Measurements from ENCODE around the gene ZNF821. TPM values are rescaled to one million over a fixed set of nuclear protein-coding genes. Genes with fewer than 3 reads are reported as not detected.

The ZNF821 gene
- total RNA-seq, 1 donor from 2014 or later: 10.4 TPM

DNA sequence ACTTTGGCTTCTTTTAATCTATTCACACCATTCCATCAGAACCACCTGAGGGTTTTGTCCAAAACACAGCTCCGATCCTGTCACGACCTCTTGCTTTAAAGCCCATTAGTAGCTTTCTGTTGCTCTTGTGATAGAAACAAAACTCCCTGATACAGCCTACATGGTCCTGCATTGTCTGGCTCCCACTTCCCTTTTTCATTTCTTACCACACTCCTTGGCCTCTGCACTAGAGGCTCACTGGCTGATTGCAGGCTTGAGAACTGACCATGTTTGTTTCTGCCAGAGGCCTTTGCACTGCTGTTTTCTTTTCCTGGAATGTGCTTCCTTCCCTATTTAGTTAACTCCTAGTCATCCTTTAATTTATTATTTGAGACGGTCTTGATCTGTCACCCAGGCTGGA is 35.1 kb upstream of the ZNF821 start:
- H3K4me2 ChIP-seq (ENCODE audit: low read length): no peak overlapping the region
- TF ChIP-seq, protein P1, sequence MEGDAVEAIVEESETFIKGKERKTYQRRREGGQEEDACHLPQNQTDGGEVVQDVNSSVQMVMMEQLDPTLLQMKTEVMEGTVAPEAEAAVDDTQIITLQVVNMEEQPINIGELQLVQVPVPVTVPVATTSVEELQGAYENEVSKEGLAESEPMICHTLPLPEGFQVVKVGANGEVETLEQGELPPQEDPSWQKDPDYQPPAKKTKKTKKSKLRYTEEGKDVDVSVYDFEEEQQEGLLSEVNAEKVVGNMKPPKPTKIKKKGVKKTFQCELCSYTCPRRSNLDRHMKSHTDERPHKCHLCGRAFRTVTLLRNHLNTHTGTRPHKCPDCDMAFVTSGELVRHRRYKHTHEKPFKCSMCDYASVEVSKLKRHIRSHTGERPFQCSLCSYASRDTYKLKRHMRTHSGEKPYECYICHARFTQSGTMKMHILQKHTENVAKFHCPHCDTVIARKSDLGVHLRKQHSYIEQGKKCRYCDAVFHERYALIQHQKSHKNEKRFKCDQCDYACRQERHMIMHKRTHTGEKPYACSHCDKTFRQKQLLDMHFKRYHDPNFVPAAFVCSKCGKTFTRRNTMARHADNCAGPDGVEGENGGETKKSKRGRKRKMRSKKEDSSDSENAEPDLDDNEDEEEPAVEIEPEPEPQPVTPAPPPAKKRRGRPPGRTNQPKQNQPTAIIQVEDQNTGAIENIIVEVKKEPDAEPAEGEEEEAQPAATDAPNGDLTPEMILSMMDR (IDR thresholded peaks at IDR 0.05; ENCODE audit: insufficient read depth, low read depth, low read length): no peak
- no peak for TF ChIP-seq EZH2 (IDR thresholded peaks at IDR 0.05; ENCODE audit: insufficient read depth, low read length)
- Mint-ChIP-seq H3K4me3 (ENCODE audit: unreplicated experiment) (peak overlapping the region; percentile 28), H3K27me3 (ENCODE audit: low read depth, unreplicated experiment) (no peaks in the 10 kb centered on the region), H3K4me1 (ENCODE audit: low read depth, unreplicated experiment) (peaks cover 19% of the 10 kb centered on the region), H3K36me3 (ENCODE audit: low read depth, unreplicated experiment) (peaks cover 57% of the 10 kb centered on the region), H3K9me3 (ENCODE audit: unreplicated experiment) (peaks cover 8% of the 10 kb centered on the region), H3K27ac (ENCODE audit: unreplicated experiment) (peak overlapping the region; percentile 20)
- peaks cover 93% of the 10 kb centered on the region for H3K79me2 ChIP-seq (ENCODE audit: insufficient read depth, low read length)
- peaks cover 2% of the 10 kb centered on the region for H3K9me3 ChIP-seq (ENCODE audit: insufficient read depth, low read depth, low read length)
- H3K27me3 ChIP-seq (ENCODE audit: insufficient read depth, low read length): no peaks in the 10 kb centered on the region
- H3K36me3 ChIP-seq (ENCODE audit: insufficient read depth, low read length): peaks cover 59% of the 10 kb centered on the region
- no peak overlapping the region for H3K27ac ChIP-seq (ENCODE audit: low read depth, low read length)
- no peak overlapping the region for H2AFZ ChIP-seq (ENCODE audit: low read depth, low read length)
- H3K4me3 ChIP-seq (ENCODE audit: insufficient read depth, low read depth, low read length): no peak overlapping the region
- no peak overlapping the region for H3K9ac ChIP-seq (ENCODE audit: low read length)
- no peak for FAIRE-seq
- no peak for DNase-seq (ENCODE audit: low read depth)
- H4K20me1 ChIP-seq (ENCODE audit: insufficient read depth, low read length): peaks cover 93% of the 10 kb centered on the region
- peaks cover 20% of the 10 kb centered on the region for H3K4me1 ChIP-seq (ENCODE audit: insufficient read depth, low read length)

GRCh38 chr16:71917900-71918299 is 33.9 kb upstream of the ZNF821 start:
- H3K4me3 Mint-ChIP-seq (ENCODE audit: unreplicated experiment): no peak overlapping the region
- peaks cover 61% of the 10 kb centered on the region for H3K36me3 Mint-ChIP-seq (ENCODE audit: low read depth, unreplicated experiment)
- H3K9ac ChIP-seq (ENCODE audit: low read length): no peak overlapping the region

DNA sequence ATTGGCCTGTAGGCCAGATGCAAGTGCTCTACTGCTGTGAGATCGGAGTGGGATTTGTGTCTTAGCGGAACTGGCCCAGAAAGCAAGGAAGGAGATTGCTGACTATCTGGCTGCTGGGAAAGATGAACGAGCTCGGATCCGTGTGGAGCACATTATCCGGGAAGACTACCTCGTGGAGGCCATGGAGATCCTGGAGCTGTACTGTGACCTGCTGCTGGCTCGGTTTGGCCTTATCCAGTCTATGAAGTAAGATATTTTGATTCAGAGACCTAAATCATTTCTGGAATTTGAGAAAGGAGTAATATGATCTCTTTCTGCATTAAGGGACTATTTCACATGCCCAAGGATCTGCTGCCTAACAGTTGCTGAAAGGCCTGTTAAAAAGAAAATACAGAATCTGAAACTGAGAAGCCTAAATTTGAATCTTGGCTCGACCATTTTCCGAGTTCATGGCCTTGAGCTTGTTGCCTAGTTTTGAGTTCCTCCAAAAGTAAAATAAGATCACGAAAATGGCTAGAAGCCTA is 32.5 kb upstream of the ZNF821 start:
- Mint-ChIP-seq H3K27ac (ENCODE audit: unreplicated experiment) (no peak overlapping the region), H3K4me3 (ENCODE audit: unreplicated experiment) (no peak overlapping the region), H3K4me1 (ENCODE audit: low read depth, unreplicated experiment) (peaks cover 16% of the 10 kb centered on the region), H3K27me3 (ENCODE audit: low read depth, unreplicated experiment) (no peaks in the 10 kb centered on the region), H3K9me3 (ENCODE audit: unreplicated experiment) (peaks cover 8% of the 10 kb centered on the region), H3K36me3 (ENCODE audit: low read depth, unreplicated experiment) (peaks cover 53% of the 10 kb centered on the region)
- peaks cover 2% of the 10 kb centered on the region for H3K9me3 ChIP-seq (ENCODE audit: insufficient read depth, low read depth, low read length)
- no peaks in the 10 kb centered on the region for H3K27me3 ChIP-seq (ENCODE audit: insufficient read depth, low read length)
- peaks cover 95% of the 10 kb centered on the region for H4K20me1 ChIP-seq (ENCODE audit: insufficient read depth, low read length)
- H3K4me2 ChIP-seq (ENCODE audit: low read length): no peak overlapping the region
- H2AFZ ChIP-seq (ENCODE audit: low read depth, low read length): no peak overlapping the region
- H3K27ac ChIP-seq (ENCODE audit: low read depth, low read length): no peak overlapping the region
- TF ChIP-seq, protein P1 (IDR thresholded peaks at IDR 0.05; ENCODE audit: insufficient read depth, low read depth, low read length): no peak
- TF ChIP-seq EZH2 (IDR thresholded peaks at IDR 0.05; ENCODE audit: insufficient read depth, low read length): no peak
- FAIRE-seq (no peak), DNase-seq (ENCODE audit: low read depth) (peak; percentile 64)
- H3K4me1 ChIP-seq (ENCODE audit: insufficient read depth, low read length): peaks cover 11% of the 10 kb centered on the region
- H3K36me3 ChIP-seq (ENCODE audit: insufficient read depth, low read length): peaks cover 37% of the 10 kb centered on the region
- H3K9ac ChIP-seq (ENCODE audit: low read length): no peak overlapping the region
- H3K79me2 ChIP-seq (ENCODE audit: insufficient read depth, low read length): peaks cover 98% of the 10 kb centered on the region
- H3K4me3 ChIP-seq (ENCODE audit: insufficient read depth, low read depth, low read length): no peak overlapping the region

More at GRCh38 chr16:71917900-71918299, 33.9 kb upstream of the ZNF821 start:
- no peak for FAIRE-seq
- Histone ChIP-seq H3K9me3 (ENCODE audit: insufficient read depth, low read depth, low read length) (peaks cover 2% of the 10 kb centered on the region), H3K27ac (ENCODE audit: low read depth, low read length) (no peak overlapping the region), H4K20me1 (ENCODE audit: insufficient read depth, low read length) (peaks cover 94% of the 10 kb centered on the region), H3K79me2 (ENCODE audit: insufficient read depth, low read length) (peaks cover 94% of the 10 kb centered on the region), H3K4me2 (ENCODE audit: low read length) (no peak overlapping the region), H3K4me1 (ENCODE audit: insufficient read depth, low read length) (peaks cover 11% of the 10 kb centered on the region), H3K27me3 (ENCODE audit: insufficient read depth, low read length) (no peaks in the 10 kb centered on the region), H3K4me3 (ENCODE audit: insufficient read depth, low read depth, low read length) (no peak overlapping the region), H2AFZ (ENCODE audit: low read depth, low read length) (no peak overlapping the region), H3K36me3 (ENCODE audit: insufficient read depth, low read length) (peaks cover 50% of the 10 kb centered on the region)
- H3K9me3 Mint-ChIP-seq (ENCODE audit: unreplicated experiment): peaks cover 8% of the 10 kb centered on the region
- H3K27me3 Mint-ChIP-seq (ENCODE audit: low read depth, unreplicated experiment): no peaks in the 10 kb centered on the region
- DNase-seq (ENCODE audit: low read depth): peak; percentile 72
- TF ChIP-seq EZH2 (IDR thresholded peaks at IDR 0.05; ENCODE audit: insufficient read depth, low read length): no peak
- TF ChIP-seq, protein P1 (IDR thresholded peaks at IDR 0.05; ENCODE audit: insufficient read depth, low read depth, low read length): no peak
- H3K27ac Mint-ChIP-seq (ENCODE audit: unreplicated experiment): peak overlapping the region; percentile 67
- peaks cover 16% of the 10 kb centered on the region for H3K4me1 Mint-ChIP-seq (ENCODE audit: low read depth, unreplicated experiment)
